Right lobe of liver (tissue), 6 donors: ENCODE measurements around the gene THBS4. TPM values are rescaled to one million over a fixed set of nuclear protein-coding genes. Genes with fewer than 3 reads are reported as not detected.

ENCODE experiments used
- ATAC-seq, 4 donors: fragments of 200-7000 bp; cut with Tn5 transposase; one replicate each; pipeline ENCODE4 v1.9.1; 2020; ENCODE audit warnings: mild to moderate bottlenecking in 4 of 4, moderate library complexity in 4 of 4
- DNase-seq, 3 donors: peaks; one replicate each; pipeline ENCODE4 v3.0.0-alpha.2; 2020
- H3K27ac ChIP-seq, 3 donors: fragments of 200-600 bp; one replicate each; pipeline ENCODE4 v1.8.0; 2022
- H3K27me3 ChIP-seq, 2 donors: fragments of 200-600 bp; one replicate each; pipeline ENCODE4 v1.8.0; 2022
- H3K36me3 ChIP-seq, 4 donors: fragments of 200-600 bp; sonication (generic) in 1 of 4; one replicate each; pipeline versions ENCODE4 v1.5.1 to v1.8.0; 2017 to 2022; ENCODE audit warnings: control low read depth in 1 of 4
- H3K4me1 ChIP-seq, 4 donors: fragments of 200-600 bp; sonication (generic) in 1 of 4; one replicate each; pipeline versions ENCODE4 v1.5.1 to v1.8.0; 2017 to 2022; ENCODE audit warnings: control low read depth in 1 of 4
- H3K4me3 ChIP-seq, 3 donors: fragments of 200-600 bp; one replicate each; pipeline ENCODE4 v1.8.0; 2022
- H3K9me3 ChIP-seq, 4 donors: fragments of 200-600 bp; sonication (generic) in 1 of 4; one replicate each; pipeline versions ENCODE4 v1.5.1 to v1.8.0; 2017 to 2022; ENCODE audit warnings: control low read depth in 1 of 4
- POLR2A ChIP-seq: fragments of 450-650 bp; IDR thresholded peaks from one replicate; pipeline ENCODE4 v1.6.1; 2017; ENCODE audit warnings: antibody characterized with exemption, mild to moderate bottlenecking
- WGBS: methylation state at CpG from one replicate; pipeline ENCODE4 v1.1.6; 2018; ENCODE audit warnings: low coverage, low lambda C conversion rate; ENCODE audit not compliant: insufficient coverage; ENCODE audit errors: missing lambda C conversion rate; 5-methylcytosine and 5-hydroxymethylcytosine counted together
- intact Hi-C, 2 donors: fragments of 100-400 bp; cut with DNase I; formaldehyde crosslinking; loops; one replicate each; pipeline versions ENCODE4 v1.11.2 to v1.14.1; 2022
- small RNA-seq, 2 experiments: library from RNA; depleted of rRNA; stranded (forward); fragments of <200 nt; gene quantifications; one replicate each; pipeline ENCODE3, GENCODE V24; 2016
- total RNA-seq, 6 experiments: library from RNA; depleted of rRNA in 2 of 6; stranded (reverse); fragments of >200 nt in 2 of 6; fragmentation: NEBNext Ultra II Directional in 3 of 6; extraction: Animal tissue kit (Norgen Biotek cat#: 25700) in 3 of 6; gene quantifications; one replicate each; pipeline versions ENCODE4 v1.1.0 to v1.2.4, GENCODE V29; 2016 to 2023
- TF ChIP-seq, protein P1 (sequence below), 4 donors: fragments of 200-600 bp in 3 of 4; fragments of 450-650 bp in 1 of 4; IDR thresholded peaks; one replicate each; pipeline versions ENCODE4 v1.5.1 to v1.8.0; 2016 to 2022; ENCODE audit warnings: antibody characterized with exemption in 4 of 4, mild to moderate bottlenecking in 2 of 4
- donor health status: DM: no; HTN: yes; CAD: no.
- donor health status: DM: no; HTN: no; CAD: no.
- donor health status: DM: no; HTN: no; CAD: no.
- donor health status: DM: no; HTN: yes; CAD: no.
- donor health status: DM: no; HTN: yes; CAD: no.

Gene THBS4
- total RNA-seq, 6 experiments from 2014 or later = 0.24 to 0.37 TPM; not detected in 4

DNA sequence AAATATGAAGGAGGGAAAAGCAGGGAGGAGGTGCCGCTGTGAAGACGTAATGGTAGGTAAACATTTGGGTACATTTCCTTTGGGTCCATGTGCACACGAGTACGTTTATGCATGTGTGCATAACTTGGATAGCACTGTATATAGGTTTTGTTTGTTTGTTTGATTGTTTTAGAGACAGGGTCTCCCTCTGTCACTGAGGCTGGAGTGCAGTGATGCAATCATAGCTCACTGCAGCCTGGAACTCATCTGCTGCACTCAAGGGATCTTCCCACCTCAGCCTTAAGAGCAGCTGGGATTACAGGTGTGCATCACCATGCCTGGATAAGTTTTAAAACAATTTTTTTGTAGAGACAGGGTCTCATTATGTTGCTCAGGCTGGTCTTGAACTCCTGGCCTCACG is 94.0 kb downstream of the THBS4 start:
- 93% methylated on average over 5 of the region's 5 CpGs for WGBS
- no peak for ATAC-seq
- Histone ChIP-seq H3K4me1 (no peaks in the 10 kb centered on the region), H3K4me3 (no peak overlapping the region), H3K36me3 (no peaks in the 10 kb centered on the region), H3K27me3 (no peaks in the 10 kb centered on the region), H3K27ac (no peak overlapping the region), H3K9me3 (no peaks in the 10 kb centered on the region)
- DNase-seq = no peak
- intact Hi-C loops = no loop called here
- TF ChIP-seq, protein P1, sequence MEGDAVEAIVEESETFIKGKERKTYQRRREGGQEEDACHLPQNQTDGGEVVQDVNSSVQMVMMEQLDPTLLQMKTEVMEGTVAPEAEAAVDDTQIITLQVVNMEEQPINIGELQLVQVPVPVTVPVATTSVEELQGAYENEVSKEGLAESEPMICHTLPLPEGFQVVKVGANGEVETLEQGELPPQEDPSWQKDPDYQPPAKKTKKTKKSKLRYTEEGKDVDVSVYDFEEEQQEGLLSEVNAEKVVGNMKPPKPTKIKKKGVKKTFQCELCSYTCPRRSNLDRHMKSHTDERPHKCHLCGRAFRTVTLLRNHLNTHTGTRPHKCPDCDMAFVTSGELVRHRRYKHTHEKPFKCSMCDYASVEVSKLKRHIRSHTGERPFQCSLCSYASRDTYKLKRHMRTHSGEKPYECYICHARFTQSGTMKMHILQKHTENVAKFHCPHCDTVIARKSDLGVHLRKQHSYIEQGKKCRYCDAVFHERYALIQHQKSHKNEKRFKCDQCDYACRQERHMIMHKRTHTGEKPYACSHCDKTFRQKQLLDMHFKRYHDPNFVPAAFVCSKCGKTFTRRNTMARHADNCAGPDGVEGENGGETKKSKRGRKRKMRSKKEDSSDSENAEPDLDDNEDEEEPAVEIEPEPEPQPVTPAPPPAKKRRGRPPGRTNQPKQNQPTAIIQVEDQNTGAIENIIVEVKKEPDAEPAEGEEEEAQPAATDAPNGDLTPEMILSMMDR (IDR thresholded peaks at IDR 0.05) = no peak
- TF ChIP-seq POLR2A = no peak

Small RNA genes within 50 kb of the gene (small RNA-seq; reads per million reads assigned to genes)
- gene TRMT112P2 = 0 reads per million in 2 experiments

Other genes with a start within 250 kb of the THBS4 start
- gene MTX3, start 44.1 kb upstream of the THBS4 start, total RNA-seq = 1 to 10 TPM; 4.4 to 9.1 (median 6.9) TPM
- 10 to 100 TPM; 30.1 to 82.1 (median 57.9) TPM for gene SERINC5, start 220.7 kb downstream of the THBS4 start, total RNA-seq